Measurements from ENCODE around the gene RHBDD1.
A peak's percentile ranks its signal among the peaks of the same experiment; 100 is the strongest.

The RHBDD1 gene

DNA sequence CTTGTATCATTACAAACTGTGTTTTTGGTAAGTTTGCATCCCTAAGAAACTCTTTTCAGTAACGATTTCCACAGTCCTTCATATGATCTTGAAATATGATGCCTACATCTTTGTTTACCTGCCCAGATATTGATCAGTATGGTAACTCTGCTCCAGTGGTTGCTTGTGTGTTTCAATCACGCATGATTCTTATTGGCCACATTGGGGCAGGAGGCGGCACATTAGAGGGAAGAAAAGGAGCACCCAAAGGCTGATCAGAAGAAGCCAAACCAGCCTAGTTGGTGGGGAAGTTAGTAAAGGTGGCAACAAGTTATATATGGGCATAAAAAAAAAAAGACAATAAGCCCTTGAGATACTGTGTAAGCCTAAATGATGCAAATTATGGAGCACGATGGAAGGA, 158.9 kb downstream of the RHBDD1 start:
- DNase-seq: no peak

DNA sequence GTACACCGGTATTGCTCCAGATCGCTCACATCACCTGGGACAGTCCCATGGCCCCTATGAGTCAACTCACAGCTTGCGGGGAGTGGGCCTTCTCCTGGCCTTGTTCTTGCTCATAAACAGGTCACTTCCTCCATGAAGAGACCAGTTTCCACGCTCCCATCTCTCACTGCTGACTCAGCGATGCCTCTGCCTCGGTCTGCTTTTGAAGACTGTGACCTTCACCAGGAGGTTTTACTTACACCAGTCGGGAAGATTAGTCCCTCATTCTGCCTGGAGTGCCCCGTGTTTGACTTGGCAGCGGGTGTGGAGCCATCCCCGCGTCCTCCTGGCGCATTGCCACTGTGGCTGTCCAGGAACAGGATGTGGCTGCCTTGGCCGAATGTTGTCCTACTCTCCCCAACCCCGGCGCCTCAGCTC, 159.8 kb downstream of the RHBDD1 start:
- no peak for DNase-seq

DNA sequence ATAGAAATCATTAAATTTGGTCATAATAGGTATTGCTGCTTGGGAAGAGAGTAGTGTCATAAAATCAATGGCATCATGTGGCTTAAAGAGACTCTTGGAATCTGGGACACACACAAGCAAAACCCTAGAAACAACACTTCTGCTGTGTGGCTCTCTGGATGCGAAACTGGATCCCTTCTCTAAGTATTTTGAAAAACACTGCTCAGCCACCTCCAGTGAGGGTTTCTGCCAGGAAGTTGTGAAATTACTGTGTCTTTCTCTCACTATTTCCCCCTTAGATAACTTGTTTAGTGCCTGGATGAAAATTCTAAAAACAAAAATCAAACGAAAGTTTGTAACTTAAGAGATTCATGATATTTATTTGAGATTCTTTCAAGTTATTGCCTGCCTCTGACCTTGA, 163.8 kb downstream of the RHBDD1 start:
- no peak for DNase-seq

DNA sequence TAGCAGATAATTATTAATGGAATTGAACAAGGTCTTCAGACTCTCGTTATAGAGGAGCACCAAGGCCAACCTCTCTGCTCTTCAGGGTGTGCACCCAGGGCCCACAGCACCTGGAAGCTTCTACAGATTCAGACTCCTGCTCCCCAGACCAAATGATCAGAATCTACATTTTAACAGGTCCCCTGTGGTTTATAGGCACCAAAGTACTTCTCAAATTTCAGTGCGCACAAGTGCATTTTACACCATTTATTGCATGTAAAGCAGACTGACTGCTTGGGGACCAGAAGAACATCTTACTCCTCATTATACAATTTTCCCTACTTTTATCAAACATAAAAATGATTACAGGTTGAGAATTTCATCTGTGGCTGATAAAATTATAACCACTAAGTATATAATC, 164.3 kb downstream of the RHBDD1 start:
- DNase-seq: no peak

DNA sequence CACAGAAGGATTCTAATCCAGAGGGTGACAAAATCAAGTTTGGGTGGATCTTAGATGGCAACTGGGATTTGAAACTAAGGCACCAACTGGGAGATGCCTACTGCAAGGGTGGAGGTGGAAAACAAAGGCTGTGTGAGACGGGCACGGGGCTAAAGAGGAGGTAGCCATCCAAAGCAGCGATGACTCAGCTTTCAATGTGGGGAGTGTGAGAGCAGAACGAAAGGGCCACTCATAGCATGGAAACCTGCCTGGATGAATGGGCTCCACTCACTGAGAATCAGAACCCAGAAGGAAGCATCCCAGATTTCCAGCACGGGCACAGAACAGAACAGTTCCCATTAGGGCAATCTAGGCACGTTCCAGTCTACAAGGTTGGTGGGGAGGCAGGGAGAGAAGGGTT, 168.6 kb downstream of the RHBDD1 start:
- DNase-seq: no peak

DNA sequence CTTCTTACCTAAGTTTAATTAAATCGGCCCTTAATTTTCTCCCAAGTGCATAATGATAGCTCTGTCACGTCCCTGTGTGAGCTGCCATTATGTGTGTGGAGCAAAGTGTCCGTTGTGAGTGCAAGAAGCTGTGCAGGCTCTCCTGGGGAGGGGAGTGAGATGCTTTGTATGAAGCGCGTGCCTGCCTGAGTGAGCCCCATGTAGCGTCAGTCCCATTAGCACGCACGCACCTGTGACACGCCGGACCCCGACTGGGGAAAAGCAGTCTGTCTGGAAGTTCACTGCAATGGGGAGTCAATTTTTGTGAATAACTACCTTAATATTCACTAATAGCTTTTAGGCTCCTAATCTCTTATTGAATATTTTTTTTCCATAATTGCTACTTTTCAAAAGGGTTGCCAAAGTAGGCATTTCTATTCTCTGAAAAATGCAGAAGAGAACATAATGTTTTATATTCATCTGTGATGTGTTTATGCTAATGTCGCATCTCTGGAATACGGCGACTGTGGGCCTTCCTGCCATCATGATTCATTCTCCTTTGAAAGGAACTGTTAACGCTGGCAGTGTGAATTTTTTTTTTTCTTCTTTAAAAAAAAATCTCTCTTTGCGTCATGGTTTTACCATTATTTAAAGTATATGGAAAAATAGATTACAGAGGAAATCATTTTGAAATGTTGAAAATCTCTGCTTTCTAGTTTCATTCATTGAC, 170.5 kb downstream of the RHBDD1 start:
- no peak for DNase-seq

DNA sequence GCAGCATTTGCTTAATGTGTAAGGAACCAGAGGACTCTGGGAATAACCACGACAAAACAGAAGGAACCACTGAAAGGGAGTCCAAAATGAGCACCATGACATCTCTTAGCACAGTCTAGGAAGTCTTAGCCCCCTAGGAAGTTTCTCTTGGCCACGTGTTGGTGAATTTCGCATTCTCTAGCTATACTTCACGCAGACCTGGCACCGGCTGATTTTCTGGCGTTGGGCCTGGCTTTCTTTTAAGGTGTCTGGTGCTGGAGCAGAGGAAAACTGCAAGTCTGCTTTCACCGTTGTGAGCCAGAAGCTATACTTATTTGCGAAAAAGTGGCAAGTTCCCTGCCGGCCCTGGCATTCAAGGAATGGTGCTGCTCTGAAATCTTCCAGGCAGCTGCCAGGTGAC, 171.3 kb downstream of the RHBDD1 start:
- DNase-seq: no peak

DNA sequence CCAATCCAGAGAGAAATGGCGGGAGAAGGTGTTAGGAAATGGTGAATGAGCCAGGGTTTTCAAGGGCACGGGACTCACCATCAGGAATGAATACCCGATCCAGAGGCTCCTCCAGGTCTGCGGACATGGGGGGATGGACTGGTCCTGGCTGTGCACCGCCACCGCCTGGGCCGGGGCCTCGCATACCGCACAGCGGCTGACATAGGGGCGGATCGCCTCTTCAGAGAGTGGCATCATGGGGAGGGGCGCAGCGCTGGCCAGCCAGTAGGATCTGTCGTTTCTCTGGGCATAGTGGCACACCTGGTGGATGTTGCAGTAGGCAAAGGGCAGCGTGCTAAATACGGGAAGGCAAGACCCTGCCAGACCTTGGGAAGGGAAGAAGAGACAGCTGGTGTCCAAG, 172.1 kb downstream of the RHBDD1 start:
- no peak for DNase-seq

DNA sequence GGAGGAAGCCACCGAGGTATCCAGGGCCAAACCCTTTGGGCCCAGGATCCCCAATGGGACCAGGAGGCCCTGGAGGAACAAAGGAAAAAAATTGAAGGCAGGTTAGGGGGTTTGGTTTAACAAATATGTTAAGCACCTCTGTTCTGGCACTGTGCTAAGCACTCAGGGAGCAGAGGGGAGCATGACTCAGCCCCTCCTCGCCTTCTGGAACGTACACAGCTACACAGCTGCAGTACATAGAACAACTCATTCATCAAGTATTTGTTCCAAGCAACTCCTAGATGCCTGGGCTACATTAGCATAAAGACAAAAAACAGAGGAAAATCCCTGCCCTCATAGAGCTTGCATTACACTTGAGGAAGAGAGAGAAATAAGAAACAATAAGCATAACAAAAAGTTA, 174.6 kb downstream of the RHBDD1 start:
- DNase-seq: no peak

DNA sequence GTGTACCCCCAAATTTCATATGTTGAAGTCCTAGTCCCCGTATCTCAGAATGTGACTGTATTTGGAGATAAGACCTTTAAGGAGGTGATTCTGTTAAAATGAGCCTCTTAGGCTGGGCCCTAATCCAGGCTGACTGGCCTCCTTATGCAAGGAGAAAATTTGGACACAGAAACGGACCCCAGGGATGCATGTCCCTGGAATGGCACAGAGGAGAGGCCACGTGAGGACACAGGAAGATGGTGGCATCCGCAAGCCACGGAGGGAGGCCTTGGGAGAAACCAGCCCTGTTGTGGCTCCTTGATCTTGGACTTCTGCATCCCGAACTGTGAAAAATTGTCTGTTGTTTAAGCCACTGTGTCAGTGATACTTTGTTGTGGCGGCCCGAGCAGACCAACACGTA, 177.5 kb downstream of the RHBDD1 start:
- DNase-seq: no peak

DNA sequence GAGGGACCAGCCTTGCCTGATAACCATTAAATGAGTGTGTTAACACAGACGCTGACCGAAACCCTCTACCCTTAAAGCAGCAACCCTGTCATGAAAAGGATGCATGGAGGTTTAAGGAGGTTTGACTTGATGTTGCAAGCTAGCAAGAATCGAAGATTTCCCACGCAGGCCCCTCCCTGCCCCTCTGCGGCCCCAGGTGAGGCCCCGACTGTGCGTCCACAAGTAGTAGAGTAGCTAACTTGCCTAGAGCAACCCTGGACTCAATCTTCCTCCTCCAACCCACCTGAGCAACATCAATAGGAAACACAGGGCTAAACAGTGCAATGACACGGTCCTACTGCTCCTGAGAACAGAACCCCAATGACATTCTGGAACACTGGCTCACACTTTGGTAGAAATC, 178.0 kb downstream of the RHBDD1 start:
- no peak for DNase-seq

DNA sequence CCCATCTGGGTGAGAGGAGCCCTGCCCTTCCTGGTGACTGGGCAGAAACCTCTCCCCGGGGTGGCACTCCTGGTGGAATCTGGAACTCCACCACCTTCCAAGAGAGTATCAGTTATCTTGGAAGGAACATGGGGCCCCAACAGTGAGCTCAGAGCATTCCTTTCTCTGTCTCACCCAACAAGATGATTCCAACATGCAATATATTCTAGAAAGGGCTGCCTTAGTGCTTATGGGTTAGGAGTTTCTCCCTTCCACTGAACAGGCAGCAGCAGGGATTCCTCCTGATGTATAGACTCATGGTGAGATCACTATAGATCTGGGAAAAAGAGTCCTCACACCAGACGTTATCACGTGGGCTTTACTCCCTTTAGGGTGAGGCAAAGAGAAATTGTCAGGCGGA, 181.0 kb downstream of the RHBDD1 start:
- DNase-seq: no peak

DNA sequence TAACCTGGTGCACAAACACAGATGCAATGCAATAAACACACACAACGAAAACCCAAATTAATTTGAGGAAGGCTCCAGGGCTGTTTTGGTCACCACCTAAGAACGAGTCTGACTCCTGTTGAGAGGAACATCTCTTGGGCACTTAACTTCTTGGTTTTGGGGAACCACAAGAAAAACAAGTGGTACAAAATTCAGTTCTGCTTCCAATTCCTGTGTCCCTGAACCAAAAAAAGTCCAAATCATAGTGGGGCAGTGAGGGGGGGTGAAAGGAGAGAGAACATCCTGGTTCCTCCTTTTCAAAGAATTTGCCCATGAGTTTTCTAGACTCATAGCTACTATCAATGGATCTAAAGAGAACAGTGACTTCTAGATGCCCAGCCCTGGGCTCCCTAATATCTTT, 184.6 kb downstream of the RHBDD1 start:
- DNase-seq: no peak

DNA sequence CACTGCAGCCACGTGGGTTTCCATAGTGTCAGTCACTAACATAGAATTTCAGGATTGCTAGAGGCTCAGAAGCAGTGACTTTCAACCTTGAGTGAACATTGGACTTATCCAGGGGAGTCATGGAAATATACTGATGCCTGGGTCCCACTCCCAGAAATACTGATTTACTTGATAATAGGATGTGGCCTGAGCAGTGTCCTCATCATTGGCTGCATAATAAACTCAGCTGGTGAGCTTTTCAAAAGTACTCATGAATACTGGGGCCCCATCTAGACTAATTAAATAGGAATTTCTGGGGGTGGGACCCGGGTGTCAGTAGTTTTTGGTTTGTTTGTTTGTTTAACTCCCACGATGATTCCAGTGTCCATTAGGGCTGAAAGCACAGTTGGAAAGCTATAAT, 186.8 kb downstream of the RHBDD1 start:
- DNase-seq: no peak

DNA sequence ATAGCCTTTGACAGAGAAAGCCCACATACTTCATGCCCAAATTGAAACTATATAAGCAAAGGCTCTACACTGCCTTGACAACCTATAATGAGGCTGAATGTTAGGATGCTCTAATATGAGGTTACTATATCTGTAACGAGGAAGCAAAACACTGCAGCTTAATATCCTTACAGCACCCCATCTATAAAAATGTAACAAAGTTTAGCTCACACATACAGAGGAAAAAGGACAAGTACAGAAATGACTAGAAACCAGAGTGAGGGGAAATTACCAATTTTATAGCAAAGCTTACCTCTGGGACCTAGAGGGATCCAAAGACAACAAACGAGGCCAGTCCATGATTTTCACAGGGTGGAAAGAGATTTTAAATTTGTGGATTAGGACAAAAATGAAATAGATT, 189.7 kb downstream of the RHBDD1 start:
- no peak for DNase-seq

DNA sequence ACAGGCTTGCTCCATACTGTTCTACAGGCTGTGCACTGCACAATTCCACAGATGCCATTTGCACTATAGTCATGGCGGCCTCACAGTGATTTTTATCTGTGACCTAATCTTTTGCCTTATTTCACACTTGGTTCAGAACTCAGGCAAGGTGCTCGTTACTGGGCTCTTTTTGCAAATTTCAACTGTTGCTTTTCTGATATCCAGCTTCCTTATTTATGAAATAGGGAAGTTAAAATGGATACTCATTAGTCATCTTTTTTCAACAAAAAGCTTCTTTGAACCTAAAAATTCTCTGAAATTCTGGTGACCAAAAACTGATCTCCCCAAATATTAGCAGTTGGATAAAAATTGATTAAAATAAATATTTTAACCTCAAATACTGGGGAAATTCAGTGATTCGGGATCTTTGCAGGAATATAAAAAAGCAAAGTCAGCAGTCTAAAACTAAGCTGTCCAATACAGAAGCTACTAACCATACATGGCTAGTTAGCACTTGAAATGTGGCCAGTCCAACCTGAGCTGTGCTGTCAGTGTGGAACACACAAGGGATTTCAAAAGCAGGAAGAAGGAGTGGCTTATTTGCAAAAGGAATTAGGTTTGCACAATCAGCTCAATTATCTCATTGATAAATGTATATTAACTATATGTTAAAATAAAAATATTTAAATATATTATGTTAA, 193.7 kb downstream of the RHBDD1 start:
- no peak for DNase-seq

DNA sequence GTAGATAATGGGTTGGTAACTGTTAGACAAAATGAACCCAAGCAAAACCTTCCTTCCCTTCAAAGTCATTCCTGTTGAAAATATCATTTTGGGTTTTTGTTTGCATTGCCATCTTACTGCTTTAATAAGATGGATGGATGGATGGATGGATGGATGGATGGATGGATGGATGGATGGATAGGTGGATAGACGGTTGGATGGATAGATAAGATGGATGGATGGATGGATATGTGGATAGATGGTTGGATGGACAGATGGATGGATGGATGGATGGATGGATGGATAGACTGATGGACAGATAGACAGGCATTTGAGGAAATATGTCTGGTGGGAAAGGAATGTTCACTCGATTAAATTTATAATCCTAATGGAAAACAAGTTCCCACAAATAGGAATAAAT, 194.9 kb downstream of the RHBDD1 start:
- DNase-seq: no peak

DNA sequence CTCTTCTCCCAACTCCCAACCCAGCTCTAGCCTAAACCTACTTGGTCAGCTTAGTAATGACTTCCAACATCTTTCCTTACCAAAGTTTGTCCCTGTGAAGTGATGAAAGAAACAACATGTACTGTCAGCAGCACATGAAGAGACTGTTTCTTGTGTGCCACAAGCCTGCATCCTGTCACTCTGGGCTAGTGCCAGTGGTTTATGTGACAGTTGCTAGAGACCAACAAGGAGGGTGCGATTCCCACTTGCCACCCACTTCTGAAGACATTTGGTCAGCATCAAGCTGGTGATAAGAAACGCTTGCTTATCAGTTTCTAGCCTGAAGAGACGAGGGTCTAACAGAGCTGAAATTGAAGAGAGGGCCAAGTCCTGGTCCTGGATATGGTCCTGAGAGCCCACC, 195.5 kb downstream of the RHBDD1 start:
- no peak for DNase-seq

DNA sequence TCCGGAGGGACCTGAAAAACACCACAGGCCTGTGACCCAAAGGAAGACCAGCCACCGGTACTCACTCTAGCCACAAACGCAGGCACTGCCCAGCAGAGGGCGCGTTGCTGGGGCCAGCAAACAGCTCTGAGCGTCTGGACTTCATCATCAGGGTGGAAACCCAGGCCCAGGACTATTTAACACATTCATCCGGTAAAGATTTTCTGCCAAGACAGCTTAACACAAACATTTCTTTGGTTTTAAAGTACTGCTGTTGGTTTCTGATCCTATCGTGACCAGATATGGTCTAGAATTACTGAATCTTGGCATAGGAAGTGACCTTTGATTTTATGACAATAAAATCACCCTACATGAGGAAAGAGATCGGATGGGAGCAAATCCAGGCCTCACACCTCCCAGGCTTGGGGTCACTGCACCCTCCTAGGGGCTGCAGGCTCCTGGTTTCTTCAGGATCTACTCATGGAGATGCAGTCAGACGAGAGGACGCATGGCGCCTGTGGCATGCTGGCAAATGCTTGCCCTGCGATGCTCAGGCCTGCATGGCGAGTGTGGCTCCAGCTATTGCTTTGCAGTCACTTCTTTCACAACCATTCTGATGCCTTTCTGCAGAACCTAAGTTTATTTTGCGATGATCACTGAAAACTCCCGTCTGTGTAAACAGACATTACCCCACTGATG, 197.8 kb downstream of the RHBDD1 start:
- DNase-seq: peak in 1 of 2 donors; percentile 4

DNA sequence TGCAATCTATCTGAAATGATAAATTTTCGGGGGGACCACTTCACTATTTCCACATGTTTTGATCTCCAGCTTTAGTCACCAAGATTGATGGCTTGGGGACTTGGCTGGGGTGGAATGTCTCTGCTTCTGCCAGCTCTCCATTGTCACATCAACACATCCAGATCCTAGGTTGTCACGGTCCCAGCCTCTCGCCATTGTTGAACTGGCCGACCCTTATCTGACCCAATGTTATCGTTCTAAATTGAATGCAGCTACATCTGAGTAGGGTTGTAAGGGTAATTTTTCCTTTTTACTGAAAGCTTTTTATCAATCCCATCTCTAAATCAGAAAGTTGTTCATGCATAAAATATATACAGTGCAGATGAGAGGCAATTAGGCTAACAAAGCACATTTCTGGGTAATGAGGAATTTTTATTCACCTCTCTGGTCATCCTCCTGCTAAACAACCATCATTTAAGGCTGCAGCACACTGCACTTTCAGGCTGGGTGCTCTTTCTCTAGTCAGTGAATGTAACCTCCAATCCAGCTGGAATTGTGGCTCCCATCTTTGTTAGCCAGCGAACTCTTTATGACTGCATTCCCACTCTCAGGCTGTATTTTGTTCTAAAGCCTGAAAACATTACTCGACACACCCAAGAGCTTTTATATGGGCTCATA, 200.0 kb downstream of the RHBDD1 start:
- no peak for DNase-seq

DNA sequence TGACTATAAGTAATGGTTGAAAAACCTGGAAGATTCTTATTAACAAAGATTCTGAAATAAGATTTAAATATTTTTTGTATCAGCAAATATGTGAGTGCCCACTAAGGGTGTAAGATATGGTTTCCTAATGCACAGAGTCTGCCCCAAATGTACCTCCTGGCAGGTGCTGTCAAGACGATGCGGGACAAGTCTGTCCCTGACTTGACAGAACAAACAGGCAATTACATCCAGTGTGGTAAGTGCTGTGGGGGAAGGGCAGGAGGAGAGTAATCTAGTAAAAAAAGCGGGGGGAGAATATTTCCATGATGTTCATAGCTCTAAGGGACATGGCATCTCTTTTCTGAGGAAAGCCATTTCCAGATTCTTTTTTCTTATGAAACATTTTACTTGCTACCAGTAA, 200.7 kb downstream of the RHBDD1 start:
- DNase-seq: no peak

DNA sequence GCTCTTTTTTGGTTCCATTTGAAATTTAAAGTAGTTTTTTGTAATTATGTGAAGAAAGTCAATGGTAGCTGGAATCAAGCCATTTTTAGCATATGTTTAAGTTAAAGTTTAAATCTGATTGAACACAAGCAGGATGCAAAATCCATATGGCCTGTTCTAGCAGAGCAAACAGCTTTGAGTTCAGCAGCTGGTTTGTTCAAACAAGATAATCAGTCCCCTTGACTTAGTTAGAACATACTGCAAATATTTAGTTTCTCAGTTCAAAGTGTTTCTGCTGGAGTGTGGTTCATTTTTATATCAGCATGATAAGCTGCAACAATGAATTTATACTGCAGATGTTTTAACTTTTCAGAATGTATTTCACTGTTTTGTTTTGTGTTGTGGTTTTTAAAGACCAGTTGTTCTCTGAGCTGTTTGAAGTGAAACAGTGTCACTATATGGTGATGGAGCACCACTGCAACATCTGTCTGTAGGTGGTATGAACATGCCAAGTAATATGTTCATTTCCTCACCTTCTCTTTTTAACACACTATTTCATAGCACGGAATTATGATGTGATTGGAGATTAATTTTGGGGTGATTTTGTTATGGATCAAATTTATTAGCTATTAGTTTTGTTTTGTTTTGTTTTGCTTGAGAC, 202.8 kb downstream of the RHBDD1 start:
- DNase-seq: no peak

DNA sequence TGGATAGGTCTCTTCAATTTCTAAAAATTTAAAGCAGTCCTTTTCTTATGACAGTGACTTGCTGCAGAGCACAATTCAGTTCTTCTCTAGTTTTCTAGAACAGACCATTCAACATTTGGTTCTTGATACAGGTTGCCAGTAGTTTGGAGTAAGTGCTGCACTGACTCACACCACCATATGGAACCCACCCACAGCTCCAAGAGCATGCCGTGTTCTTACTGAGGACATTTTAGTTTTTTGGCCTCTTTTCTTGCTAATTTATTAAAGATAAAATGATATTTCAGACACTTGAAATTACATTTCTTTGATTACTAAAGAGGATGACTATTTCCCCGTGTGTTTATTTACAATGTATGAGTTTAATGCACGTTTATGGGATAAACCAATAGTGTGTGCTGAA, 208.1 kb downstream of the RHBDD1 start:
- no peak for DNase-seq

All from CD4-positive, alpha-beta T cell treated with Interferon alpha-2 for 1 hour (primary cell).